ENCODE results near the gene PCDHGA1.

PCDHGA1 gene

DNA sequence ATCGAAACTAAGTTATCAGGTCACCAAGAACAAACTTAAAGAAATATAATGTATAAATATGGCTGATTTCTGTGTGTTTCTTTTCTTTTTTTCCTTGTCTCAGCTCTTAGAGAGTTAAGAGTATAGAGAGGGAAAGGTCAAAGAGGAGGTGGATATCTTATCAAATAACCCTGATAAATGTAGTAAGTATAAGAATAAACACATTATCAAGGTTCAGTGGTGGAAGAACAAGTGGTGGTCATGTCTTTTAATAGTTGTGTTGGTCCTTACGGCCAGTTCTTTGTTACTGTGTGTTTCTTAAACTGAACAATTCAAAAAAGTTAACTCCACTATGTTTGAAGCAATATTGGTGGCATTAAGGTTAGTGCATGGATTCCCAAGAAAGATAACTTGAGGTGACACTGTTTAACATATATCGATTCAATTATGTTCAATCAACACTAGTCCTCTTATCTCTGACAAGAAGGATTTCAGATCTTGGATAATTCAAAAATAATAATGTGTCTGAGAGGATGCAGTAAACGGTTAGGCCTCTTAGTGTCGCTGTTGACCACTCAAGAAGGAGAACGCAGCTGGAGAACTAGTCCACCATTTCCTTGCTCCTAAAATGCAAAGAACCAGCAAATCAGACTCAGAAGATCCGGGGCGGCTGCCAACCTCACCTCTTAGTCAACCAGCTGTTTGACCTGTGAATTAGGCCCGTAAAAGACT lies 13.1 kb downstream of the PCDHGA1 start, which contains the start of gene PCDHGA3:
Gene PCDHGA3 (plus strand): TSS at position 588 of the 711 bp plus-strand sequence. CDS start 205 bp downstream, outside the sequence.
- TF ChIP-seq, protein P1, sequence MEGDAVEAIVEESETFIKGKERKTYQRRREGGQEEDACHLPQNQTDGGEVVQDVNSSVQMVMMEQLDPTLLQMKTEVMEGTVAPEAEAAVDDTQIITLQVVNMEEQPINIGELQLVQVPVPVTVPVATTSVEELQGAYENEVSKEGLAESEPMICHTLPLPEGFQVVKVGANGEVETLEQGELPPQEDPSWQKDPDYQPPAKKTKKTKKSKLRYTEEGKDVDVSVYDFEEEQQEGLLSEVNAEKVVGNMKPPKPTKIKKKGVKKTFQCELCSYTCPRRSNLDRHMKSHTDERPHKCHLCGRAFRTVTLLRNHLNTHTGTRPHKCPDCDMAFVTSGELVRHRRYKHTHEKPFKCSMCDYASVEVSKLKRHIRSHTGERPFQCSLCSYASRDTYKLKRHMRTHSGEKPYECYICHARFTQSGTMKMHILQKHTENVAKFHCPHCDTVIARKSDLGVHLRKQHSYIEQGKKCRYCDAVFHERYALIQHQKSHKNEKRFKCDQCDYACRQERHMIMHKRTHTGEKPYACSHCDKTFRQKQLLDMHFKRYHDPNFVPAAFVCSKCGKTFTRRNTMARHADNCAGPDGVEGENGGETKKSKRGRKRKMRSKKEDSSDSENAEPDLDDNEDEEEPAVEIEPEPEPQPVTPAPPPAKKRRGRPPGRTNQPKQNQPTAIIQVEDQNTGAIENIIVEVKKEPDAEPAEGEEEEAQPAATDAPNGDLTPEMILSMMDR (IDR thresholded peaks at IDR 0.05) = peak; percentile 56

DNA sequence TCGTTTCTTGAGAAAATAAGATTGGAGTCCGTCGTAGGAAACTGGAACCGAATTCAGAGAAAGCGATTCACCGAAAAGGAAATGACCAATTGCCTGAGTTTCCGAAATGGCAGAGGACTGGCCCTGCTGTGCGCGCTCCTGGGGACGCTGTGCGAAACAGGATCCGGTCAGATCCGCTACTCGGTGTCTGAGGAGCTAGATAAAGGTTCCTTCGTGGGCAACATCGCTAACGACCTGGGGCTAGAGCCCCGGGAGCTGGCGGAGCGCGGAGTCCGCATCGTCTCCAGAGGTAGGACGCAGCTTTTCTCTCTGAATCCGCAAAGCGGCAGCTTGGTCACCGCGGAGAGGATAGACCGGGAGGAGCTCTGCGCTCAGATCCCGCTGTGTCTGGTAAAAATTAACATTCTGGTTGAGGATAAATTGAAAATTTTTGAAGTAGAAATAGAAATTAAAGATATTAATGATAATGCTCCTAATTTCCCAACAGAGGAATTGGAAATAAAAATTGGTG lies 13.7 kb downstream of the PCDHGA1 start:
- TF ChIP-seq, protein P1 (IDR thresholded peaks at IDR 0.05) = no peak; the same call in 1 of the 2 replicates

DNA sequence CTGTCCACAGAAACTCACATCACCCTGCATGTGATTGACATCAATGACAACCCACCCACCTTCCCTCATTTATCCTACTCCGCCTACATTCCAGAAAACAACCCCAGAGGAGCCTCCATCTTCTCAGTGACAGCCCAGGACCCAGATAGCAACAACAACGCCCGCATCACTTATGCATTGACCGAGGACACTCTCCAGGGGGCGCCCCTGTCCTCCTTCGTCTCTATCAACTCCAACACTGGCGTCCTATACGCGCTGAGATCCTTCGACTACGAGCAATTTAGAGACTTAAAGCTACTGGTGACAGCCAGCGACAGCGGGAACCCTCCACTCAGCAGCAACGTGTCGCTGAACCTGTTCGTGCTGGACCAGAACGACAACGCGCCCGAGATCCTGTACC lies 15.0 kb downstream of the PCDHGA1 start:
- TF ChIP-seq, protein P1 (IDR thresholded peaks at IDR 0.05) = no peak

DNA sequence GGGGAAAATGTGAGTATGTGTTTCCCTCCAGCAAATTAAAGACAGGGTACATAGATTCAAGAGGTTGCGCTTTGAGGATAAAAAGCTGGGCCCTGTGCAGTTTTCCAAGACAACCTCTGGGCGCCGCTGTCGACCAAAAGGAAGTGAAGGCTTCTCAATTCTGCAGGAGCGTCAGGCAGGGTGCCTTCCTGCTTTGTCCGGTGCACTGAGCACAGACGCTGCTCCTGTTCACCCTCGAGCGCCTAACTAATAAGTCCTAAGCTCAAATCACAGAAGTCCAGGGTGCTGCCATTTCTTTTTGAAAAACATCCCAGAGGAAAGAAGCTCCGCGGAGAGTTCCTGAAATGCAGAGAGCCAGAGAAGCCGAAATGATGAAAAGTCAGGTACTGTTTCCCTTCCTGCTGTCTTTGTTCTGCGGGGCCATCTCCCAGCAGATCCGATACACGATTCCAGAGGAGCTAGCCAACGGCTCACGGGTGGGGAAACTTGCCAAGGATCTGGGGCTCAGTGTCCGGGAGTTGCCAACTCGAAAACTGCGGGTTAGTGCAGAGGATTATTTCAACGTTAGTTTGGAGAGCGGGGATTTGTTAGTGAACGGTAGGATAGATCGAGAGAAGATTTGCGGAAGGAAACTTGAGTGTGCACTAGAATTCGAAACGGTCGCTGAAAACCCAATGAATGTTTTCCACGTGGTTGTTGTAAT lies 19.8 kb downstream of the PCDHGA1 start, which contains the start of gene PCDHGB1:
Gene PCDHGB1 (plus strand): TSS at position 183 of the 703 bp plus-strand sequence. CDS start 162 bp downstream, at position 345.
- TF ChIP-seq, protein P1 (IDR thresholded peaks at IDR 0.05) = peak; percentile 88

DNA sequence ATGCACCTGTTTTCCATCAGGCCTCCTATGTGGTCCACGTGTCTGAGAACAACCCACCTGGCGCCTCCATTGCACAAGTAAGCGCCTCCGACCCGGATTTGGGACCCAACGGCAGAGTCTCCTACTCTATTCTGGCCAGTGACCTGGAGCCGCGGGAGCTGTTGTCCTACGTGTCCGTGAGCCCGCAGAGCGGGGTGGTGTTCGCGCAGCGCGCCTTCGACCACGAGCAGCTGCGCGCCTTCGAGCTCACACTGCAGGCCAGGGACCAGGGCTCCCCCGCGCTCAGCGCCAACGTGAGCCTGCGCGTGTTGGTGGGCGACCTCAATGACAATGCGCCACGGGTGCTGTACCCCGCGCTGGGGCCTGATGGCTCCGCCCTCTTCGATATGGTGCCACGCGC lies 21.3 kb downstream of the PCDHGA1 start:
- TF ChIP-seq, protein P1 (IDR thresholded peaks at IDR 0.05) = no peak

DNA sequence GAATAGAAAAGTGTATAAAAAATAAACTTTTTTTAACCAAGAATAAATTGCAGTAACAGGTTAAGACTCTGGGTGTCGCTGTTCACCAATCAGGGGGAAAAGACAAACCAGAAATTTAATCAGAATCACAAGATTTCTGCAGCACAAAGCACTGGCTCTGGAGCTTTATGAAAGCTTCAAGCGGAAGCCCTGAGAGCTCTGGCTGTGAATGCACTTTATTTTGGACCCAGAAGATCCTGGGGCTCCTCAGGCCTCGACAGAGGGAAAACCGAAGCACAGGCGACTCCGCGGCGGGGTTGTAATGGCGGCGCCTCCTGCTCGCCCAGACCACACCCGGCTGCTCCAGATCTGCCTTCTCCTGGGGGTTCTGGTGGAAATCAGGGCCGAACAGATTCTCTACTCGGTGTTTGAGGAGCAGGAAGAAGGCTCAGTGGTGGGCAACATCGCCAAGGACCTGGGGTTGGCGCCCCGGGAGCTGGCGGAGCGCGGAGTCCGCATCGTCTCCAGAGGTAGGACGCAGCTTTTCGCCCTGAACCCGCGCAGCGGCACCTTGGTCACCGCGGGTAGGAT lies 24.7 kb downstream of the PCDHGA1 start, which contains the start of gene PCDHGA4:
Gene PCDHGA4 (plus strand): TSS at position 122 of the 570 bp plus-strand sequence. CDS start 87 bp downstream, at position 209.
- TF ChIP-seq, protein P1 (IDR thresholded peaks at IDR 0.05) = no peak; the same call in 1 of the 2 replicates

DNA sequence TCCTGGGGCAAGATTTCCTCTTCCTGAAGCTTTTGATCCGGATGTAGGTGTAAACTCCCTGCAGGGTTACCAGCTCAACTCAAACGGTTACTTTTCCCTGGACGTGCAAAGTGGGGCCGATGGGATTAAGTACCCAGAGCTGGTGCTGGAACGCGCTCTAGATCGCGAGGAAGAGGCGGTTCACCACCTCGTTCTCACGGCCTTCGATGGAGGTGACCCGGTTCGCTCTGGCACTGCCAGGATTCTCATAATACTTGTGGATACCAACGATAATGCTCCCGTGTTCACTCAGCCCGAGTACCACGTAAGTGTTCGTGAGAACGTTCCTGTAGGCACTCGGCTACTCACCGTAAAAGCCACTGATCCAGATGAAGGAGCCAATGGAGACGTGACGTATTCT lies 25.3 kb downstream of the PCDHGA1 start:
- TF ChIP-seq, protein P1 (IDR thresholded peaks at IDR 0.05) = no peak

All from LNCAP (cell line).